Fibroblast of villous mesenchyme (primary cell): ENCODE results near the gene HOXD9. TPM values are rescaled to one million over a fixed set of nuclear protein-coding genes. Genes with fewer than 3 reads are reported as not detected.

ENCODE experiments used
- DNase-seq: peaks from one replicate; pipeline ENCODE4 v3.0.0-alpha.2; 2010; ENCODE audit warnings: low read depth
- H3K4me3 ChIP-seq: 2 replicates; pipeline ENCODE4 v1.5.1; 2011; ENCODE audit warnings: low read depth, mild to moderate bottlenecking, low read length
- total RNA-seq: library from RNA; depleted of rRNA; stranded (reverse); fragments of >200 nt; gene quantifications from 2 replicates; pipeline ENCODE4 v1.2.3, GENCODE V29; 2012
- TF ChIP-seq, protein P1 (sequence below): IDR thresholded peaks from 2 replicates; pipeline ENCODE4 v1.5.1; 2012; ENCODE audit warnings: low read depth, mild to moderate bottlenecking, low read length; ENCODE audit not compliant: insufficient read depth

Gene HOXD9
- total RNA-seq, 1 donor, result 11.2 TPM

- DNase-seq, result no peak
- TF ChIP-seq, protein P1, sequence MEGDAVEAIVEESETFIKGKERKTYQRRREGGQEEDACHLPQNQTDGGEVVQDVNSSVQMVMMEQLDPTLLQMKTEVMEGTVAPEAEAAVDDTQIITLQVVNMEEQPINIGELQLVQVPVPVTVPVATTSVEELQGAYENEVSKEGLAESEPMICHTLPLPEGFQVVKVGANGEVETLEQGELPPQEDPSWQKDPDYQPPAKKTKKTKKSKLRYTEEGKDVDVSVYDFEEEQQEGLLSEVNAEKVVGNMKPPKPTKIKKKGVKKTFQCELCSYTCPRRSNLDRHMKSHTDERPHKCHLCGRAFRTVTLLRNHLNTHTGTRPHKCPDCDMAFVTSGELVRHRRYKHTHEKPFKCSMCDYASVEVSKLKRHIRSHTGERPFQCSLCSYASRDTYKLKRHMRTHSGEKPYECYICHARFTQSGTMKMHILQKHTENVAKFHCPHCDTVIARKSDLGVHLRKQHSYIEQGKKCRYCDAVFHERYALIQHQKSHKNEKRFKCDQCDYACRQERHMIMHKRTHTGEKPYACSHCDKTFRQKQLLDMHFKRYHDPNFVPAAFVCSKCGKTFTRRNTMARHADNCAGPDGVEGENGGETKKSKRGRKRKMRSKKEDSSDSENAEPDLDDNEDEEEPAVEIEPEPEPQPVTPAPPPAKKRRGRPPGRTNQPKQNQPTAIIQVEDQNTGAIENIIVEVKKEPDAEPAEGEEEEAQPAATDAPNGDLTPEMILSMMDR, result no peak
- H3K4me3 ChIP-seq, result no peak overlapping the region
Measured at GRCh38 chr2:176154576-176155252, 32.2 kb downstream of the HOXD9 start.

- no peak for DNase-seq
- no peak overlapping the region for H3K4me3 ChIP-seq
- TF ChIP-seq, protein P1, result no peak
Measured at GRCh38 chr2:176155356-176156044, 33.0 kb downstream of the HOXD9 start.

- no peak for DNase-seq
- TF ChIP-seq, protein P1, result no peak
- no peak overlapping the region for H3K4me3 ChIP-seq
Measured at GRCh38 chr2:176156301-176156806, 33.8 kb downstream of the HOXD9 start.

GRCh38 chr2:176156807-176157498 is 34.4 kb downstream of the HOXD9 start, which contains the start of gene HOXD3:
Gene HOXD3 (plus strand): TSS chr2:176157307. CDS start chr2:176169115, 11,808 bp downstream.
- no peak for DNase-seq
- no peak within 1 kb of the TSS for H3K4me3 ChIP-seq
- TF ChIP-seq, protein P1, result no peak

GRCh38 chr2:176157499-176158185 is 35.1 kb downstream of the HOXD9 start:
- TF ChIP-seq, protein P1, result no peak
- H3K4me3 ChIP-seq, result no peak overlapping the region
- no peak for DNase-seq

DNA sequence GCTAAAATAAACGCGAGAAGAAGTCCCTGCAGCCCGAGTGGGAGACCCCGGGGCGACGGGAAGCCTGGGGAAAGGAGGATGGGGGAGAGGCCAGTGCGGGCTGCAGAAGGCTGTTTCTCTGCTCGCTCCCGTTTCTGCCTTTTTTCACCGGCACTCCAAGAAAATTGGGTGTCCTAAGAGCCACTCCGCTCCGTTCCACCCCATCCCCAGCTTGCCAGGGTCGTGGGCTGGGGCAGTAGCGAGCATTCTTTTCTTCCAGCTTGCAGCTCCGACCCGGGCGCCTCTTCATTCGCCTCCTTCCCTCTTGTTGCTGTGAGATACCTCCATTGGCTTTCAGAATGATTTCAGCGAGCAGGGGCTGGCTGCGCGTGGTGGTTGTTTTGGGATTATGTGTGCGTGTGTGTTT is 35.7 kb downstream of the HOXD9 start:
- TF ChIP-seq, protein P1, result no peak
- no peak for DNase-seq
- H3K4me3 ChIP-seq, result no peak overlapping the region
